SK-N-SH (cell line): ENCODE results near the gene BRME1.
"Not testable (repeated sequence)": the region's sequence is repeated elsewhere in the genome, so short reads cannot be mapped to it uniquely, and the experiment has no call there.

Source experiments
- ELF1 ChIP-seq: IDR thresholded peaks from 2 replicates; pipeline ENCODE4 v1.4.0; 2012
- TF ChIP-seq, protein P1 (sequence below): fragments of 200-600 bp; sonication (generic); IDR thresholded peaks from 2 replicates; pipeline ENCODE4 v1.6.1; 2017; ENCODE audit warnings: antibody characterized with exemption, mild to moderate bottlenecking, moderate library complexity

GRCh38 chr19:13851734-13852114 is 54.2 kb downstream of the BRME1 start:
- TF ChIP-seq ELF1, result not testable (repeated sequence)
- TF ChIP-seq, protein P1, sequence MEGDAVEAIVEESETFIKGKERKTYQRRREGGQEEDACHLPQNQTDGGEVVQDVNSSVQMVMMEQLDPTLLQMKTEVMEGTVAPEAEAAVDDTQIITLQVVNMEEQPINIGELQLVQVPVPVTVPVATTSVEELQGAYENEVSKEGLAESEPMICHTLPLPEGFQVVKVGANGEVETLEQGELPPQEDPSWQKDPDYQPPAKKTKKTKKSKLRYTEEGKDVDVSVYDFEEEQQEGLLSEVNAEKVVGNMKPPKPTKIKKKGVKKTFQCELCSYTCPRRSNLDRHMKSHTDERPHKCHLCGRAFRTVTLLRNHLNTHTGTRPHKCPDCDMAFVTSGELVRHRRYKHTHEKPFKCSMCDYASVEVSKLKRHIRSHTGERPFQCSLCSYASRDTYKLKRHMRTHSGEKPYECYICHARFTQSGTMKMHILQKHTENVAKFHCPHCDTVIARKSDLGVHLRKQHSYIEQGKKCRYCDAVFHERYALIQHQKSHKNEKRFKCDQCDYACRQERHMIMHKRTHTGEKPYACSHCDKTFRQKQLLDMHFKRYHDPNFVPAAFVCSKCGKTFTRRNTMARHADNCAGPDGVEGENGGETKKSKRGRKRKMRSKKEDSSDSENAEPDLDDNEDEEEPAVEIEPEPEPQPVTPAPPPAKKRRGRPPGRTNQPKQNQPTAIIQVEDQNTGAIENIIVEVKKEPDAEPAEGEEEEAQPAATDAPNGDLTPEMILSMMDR, result not testable (repeated sequence)
